HepG2 (cell line): ENCODE results near the gene AARS1. TPM values are rescaled to one million over a fixed set of nuclear protein-coding genes. Genes with fewer than 3 reads are reported as not detected.

Source experiments
- ARID2 ChIP-seq: sonication (generic); formaldehyde crosslinking; IDR thresholded peaks from 2 replicates; pipeline ENCODE4 v1.8.1; 2022; ENCODE audit warnings: mild to moderate bottlenecking, missing genetic modification reagents, borderline replicate concordance
- ARNTL ChIP-seq: sonication (generic); formaldehyde crosslinking; IDR thresholded peaks from 2 replicates; pipeline ENCODE4 v1.4.0; 2020; ENCODE audit warnings: mild to moderate bottlenecking, missing genetic modification reagents
- CCDC6 ChIP-seq: sonication (generic); formaldehyde crosslinking; IDR thresholded peaks from 2 replicates; pipeline ENCODE4 v1.8.1; 2022; ENCODE audit warnings: mild to moderate bottlenecking, missing genetic modification reagents, moderate library complexity
- HMG20B ChIP-seq: conservative IDR thresholded peaks from 2 replicates; pipeline ENCODE4 v1.6.1; 2016; ENCODE audit warnings: missing genetic modification reagents, missing compliant biosample characterization
- NR2C2 ChIP-seq: sonication (generic); formaldehyde crosslinking; IDR thresholded peaks from 2 replicates; pipeline ENCODE4 v1.4.0; 2020; ENCODE audit warnings: missing genetic modification reagents, mild to moderate bottlenecking, moderate library complexity, borderline replicate concordance
- PAF1 ChIP-seq: IDR thresholded peaks from 2 replicates; pipeline ENCODE4 v1.6.1; 2016; ENCODE audit warnings: missing genetic modification reagents, missing compliant biosample characterization
- ZNF672 ChIP-seq: sonication (generic); formaldehyde crosslinking; IDR thresholded peaks from 2 replicates; pipeline ENCODE4 v1.8.1; 2022; ENCODE audit warnings: missing genetic modification reagents
- polyA plus RNA-seq, 8 experiments: library from polyadenylated mRNA; depleted of rRNA in 3 of 8; stranded (reverse) in 7 of 8; unstranded in 1 of 8; fragments of >200 nt; fragmentation: Illumina TruSeq in 4 of 8; extraction: Trizol in 4 of 8; gene quantifications; 2 replicates each; pipeline versions ENCODE4 v1.2.1 to v1.2.3, GENCODE V29; 2011 to 2016; ENCODE audit warnings: low read depth in 4 of 8, missing spikeins in 1 of 8, mixed read lengths in 1 of 8; ENCODE audit not compliant: insufficient read depth in 1 of 8
- total RNA-seq, 5 experiments: library from RNA; depleted of rRNA; stranded (reverse); fragments of >200 nt; fragmentation: Illumina TruSeq; extraction: Trizol; gene quantifications; 2 replicates each; pipeline ENCODE4 v1.2.3, GENCODE V29; 2016; ENCODE audit warnings: low read depth in 1 of 5
- TF ChIP-seq, protein P1 (sequence below): sonication (generic); formaldehyde crosslinking; IDR thresholded peaks from 2 replicates; pipeline ENCODE4 v1.8.1; 2022; ENCODE audit warnings: mild to moderate bottlenecking, missing genetic modification reagents
- TF ChIP-seq, protein P2 (sequence below): sonication (generic); formaldehyde crosslinking; IDR thresholded peaks from 2 replicates; pipeline ENCODE4 v1.5.1; 2020; ENCODE audit warnings: missing genetic modification reagents, mild to moderate bottlenecking, borderline replicate concordance
- TF ChIP-seq, protein P3 (sequence below): sonication (generic); formaldehyde crosslinking; IDR thresholded peaks from 2 replicates; pipeline ENCODE4 v1.8.0; 2022; ENCODE audit warnings: mild to moderate bottlenecking, missing genetic modification reagents, moderate library complexity
- TF ChIP-seq, protein P4 (sequence below): sonication (generic); formaldehyde crosslinking; IDR thresholded peaks from 2 replicates; pipeline ENCODE4 v1.4.0; 2020; ENCODE audit warnings: missing genetic modification reagents
- TF ChIP-seq, protein P5 (sequence below): sonication (generic); formaldehyde crosslinking; IDR thresholded peaks from 2 replicates; pipeline ENCODE4 v1.4.0; 2020; ENCODE audit warnings: mild to moderate bottlenecking, missing genetic modification reagents
- TF ChIP-seq, protein P6 (sequence below): sonication (generic); formaldehyde crosslinking; IDR thresholded peaks from 2 replicates; pipeline ENCODE4 v1.4.0; 2020; ENCODE audit warnings: missing genetic modification reagents
- TF ChIP-seq, protein P7 (sequence below): sonication (generic); formaldehyde crosslinking; IDR thresholded peaks from 2 replicates; pipeline ENCODE4 v1.5.0; 2020; ENCODE audit warnings: mild to moderate bottlenecking, missing genetic modification reagents, borderline replicate concordance

AARS1 gene
- total and polyA plus RNA-seq, 2 of the 13 experiments (the other 11 are each of a cell fraction or from before 2014, with no cell fraction given) = 107 to 132 TPM

DNA sequence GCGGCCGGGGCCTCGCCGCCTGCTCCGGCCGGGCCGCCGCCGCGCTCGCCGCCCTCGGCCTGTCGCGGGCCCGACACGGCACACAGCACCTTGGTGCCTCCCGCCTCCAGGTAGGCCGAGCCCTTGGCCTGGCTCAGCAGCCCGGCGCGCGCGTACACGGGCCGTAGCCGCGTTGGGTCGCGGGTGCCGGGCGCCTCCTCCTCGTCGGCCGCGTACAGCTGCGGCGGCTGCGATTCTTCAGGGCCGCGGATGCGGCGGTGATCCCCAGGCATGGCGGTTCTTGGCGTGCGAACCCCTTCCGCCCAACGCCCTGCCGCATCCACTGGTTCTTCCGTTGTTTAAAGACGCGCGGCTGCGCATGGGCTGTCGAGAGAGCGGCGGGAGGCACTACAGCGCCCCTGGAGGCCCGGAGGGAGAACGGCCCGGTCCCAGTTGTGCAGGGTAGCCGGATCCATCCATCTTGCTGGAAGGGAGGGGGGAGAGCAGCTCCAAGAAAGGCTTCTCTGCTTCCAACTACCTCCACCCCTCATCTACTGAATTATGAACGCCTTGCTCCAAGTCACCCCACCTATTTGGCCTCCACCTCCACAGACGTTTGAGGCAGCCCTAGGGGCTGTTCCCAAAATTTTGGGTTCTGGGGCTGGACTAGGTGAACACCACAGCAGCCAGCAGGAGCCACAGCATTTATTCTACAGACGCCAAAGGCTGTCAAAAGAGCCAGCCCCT is 37.5 kb downstream of the AARS1 start, which contains the start of gene EXOSC6 (continued):
- TF ChIP-seq, protein P1, sequence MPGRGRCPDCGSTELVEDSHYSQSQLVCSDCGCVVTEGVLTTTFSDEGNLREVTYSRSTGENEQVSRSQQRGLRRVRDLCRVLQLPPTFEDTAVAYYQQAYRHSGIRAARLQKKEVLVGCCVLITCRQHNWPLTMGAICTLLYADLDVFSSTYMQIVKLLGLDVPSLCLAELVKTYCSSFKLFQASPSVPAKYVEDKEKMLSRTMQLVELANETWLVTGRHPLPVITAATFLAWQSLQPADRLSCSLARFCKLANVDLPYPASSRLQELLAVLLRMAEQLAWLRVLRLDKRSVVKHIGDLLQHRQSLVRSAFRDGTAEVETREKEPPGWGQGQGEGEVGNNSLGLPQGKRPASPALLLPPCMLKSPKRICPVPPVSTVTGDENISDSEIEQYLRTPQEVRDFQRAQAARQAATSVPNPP (CRISPR knock-in tag) = peak; percentile 93
- TF ChIP-seq, protein P2, sequence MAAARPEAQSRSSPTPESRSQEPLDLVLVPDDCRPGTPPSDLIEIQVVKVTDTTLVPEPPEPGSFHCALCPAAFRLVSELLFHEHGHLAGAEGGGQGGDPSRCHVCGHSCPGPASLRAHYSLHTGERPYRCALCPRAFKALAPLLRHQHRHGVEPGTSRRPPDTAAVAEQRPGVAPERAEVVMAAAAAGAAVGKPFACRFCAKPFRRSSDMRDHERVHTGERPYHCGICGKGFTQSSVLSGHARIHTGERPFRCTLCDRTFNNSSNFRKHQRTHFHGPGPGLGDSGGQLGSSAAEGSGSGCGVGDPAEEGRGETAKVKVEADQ (CRISPR knock-in tag) = peak; percentile 79
- TF ChIP-seq NR2C2 (CRISPR knock-in tag) (peak; percentile 68; the same call in 1 of the 2 replicates), CCDC6 (peak; percentile 81; the same call in 1 of the 2 replicates), ARNTL (CRISPR knock-in tag) (peak; percentile 73; the same call in 1 of the 2 replicates), HMG20B (CRISPR knock-in tag) (peak; percentile 80), ARID2 (CRISPR knock-in tag) (peak; percentile 98), PAF1 (CRISPR knock-in tag) (peak; percentile 100), ZNF672 (CRISPR knock-in tag) (peak; percentile 87; the same call in 1 of the 2 replicates)
- TF ChIP-seq, protein P3, sequence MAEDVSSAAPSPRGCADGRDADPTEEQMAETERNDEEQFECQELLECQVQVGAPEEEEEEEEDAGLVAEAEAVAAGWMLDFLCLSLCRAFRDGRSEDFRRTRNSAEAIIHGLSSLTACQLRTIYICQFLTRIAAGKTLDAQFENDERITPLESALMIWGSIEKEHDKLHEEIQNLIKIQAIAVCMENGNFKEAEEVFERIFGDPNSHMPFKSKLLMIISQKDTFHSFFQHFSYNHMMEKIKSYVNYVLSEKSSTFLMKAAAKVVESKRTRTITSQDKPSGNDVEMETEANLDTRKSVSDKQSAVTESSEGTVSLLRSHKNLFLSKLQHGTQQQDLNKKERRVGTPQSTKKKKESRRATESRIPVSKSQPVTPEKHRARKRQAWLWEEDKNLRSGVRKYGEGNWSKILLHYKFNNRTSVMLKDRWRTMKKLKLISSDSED (CRISPR knock-in tag) = 0 out of 2 replicates have a peak, but pooled peaks have one; percentile 75
- TF ChIP-seq, protein P4, sequence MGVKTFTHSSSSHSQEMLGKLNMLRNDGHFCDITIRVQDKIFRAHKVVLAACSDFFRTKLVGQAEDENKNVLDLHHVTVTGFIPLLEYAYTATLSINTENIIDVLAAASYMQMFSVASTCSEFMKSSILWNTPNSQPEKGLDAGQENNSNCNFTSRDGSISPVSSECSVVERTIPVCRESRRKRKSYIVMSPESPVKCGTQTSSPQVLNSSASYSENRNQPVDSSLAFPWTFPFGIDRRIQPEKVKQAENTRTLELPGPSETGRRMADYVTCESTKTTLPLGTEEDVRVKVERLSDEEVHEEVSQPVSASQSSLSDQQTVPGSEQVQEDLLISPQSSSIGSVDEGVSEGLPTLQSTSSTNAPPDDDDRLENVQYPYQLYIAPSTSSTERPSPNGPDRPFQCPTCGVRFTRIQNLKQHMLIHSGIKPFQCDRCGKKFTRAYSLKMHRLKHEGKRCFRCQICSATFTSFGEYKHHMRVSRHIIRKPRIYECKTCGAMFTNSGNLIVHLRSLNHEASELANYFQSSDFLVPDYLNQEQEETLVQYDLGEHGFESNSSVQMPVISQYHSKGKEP (CRISPR knock-in tag) = peak; percentile 95
- TF ChIP-seq, protein P5, sequence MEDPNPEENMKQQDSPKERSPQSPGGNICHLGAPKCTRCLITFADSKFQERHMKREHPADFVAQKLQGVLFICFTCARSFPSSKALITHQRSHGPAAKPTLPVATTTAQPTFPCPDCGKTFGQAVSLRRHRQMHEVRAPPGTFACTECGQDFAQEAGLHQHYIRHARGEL (CRISPR knock-in tag) = peak; percentile 40; the same call in 1 of the 2 replicates
- TF ChIP-seq, protein P6, sequence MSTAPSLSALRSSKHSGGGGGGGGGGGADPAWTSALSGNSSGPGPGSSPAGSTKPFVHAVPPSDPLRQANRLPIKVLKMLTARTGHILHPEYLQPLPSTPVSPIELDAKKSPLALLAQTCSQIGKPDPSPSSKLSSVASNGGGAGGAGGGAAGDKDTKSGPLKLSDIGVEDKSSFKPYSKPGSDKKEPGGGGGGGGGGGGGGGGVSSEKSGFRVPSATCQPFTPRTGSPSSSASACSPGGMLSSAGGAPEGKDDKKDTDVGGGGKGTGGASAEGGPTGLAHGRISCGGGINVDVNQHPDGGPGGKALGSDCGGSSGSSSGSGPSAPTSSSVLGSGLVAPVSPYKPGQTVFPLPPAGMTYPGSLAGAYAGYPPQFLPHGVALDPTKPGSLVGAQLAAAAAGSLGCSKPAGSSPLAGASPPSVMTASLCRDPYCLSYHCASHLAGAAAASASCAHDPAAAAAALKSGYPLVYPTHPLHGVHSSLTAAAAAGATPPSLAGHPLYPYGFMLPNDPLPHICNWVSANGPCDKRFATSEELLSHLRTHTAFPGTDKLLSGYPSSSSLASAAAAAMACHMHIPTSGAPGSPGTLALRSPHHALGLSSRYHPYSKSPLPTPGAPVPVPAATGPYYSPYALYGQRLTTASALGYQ = no peak; the same call in 1 of the 2 replicates
- TF ChIP-seq, protein P7, sequence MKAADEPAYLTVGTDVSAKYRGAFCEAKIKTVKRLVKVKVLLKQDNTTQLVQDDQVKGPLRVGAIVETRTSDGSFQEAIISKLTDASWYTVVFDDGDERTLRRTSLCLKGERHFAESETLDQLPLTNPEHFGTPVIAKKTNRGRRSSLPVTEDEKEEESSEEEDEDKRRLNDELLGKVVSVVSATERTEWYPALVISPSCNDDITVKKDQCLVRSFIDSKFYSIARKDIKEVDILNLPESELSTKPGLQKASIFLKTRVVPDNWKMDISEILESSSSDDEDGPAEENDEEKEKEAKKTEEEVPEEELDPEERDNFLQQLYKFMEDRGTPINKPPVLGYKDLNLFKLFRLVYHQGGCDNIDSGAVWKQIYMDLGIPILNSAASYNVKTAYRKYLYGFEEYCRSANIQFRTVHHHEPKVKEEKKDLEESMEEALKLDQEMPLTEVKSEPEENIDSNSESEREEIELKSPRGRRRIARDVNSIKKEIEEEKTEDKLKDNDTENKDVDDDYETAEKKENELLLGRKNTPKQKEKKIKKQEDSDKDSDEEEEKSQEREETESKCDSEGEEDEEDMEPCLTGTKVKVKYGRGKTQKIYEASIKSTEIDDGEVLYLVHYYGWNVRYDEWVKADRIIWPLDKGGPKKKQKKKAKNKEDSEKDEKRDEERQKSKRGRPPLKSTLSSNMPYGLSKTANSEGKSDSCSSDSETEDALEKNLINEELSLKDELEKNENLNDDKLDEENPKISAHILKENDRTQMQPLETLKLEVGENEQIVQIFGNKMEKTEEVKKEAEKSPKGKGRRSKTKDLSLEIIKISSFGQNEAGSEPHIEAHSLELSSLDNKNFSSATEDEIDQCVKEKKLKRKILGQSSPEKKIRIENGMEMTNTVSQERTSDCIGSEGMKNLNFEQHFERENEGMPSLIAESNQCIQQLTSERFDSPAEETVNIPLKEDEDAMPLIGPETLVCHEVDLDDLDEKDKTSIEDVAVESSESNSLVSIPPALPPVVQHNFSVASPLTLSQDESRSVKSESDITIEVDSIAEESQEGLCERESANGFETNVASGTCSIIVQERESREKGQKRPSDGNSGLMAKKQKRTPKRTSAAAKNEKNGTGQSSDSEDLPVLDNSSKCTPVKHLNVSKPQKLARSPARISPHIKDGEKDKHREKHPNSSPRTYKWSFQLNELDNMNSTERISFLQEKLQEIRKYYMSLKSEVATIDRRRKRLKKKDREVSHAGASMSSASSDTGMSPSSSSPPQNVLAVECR (CRISPR knock-in tag) = peak; percentile 91
